H9 (cell line): ENCODE measurements around the gene ADGRA1. TPM values are rescaled to one million over a fixed set of nuclear protein-coding genes. Genes with fewer than 3 reads are reported as not detected.

Experiments used
- DNase-seq: peaks from one replicate; pipeline ENCODE4 v3.0.0-alpha.2; 2017
- H2AFZ ChIP-seq: one replicate; pipeline ENCODE4 v1.6.1; 2013; ENCODE audit warnings: mild to moderate bottlenecking, low read length, control low read depth, moderate library complexity
- H2AK5ac ChIP-seq: 2 replicates; pipeline ENCODE4 v1.6.1; 2013; ENCODE audit warnings: low read length, control low read depth, mixed read lengths; ENCODE audit not compliant: insufficient read length
- H2BK120ac ChIP-seq: one replicate; pipeline ENCODE4 v1.6.1; 2013; ENCODE audit warnings: low read depth, mild to moderate bottlenecking, low read length, control low read depth, inconsistent platforms; ENCODE audit not compliant: poor library complexity, severe bottlenecking
- H2BK12ac ChIP-seq: 2 replicates; pipeline ENCODE4 v1.6.1; 2013; ENCODE audit warnings: low read length, control low read depth, mixed read lengths, low read depth; ENCODE audit not compliant: insufficient read length
- H2BK15ac ChIP-seq: 2 replicates; pipeline ENCODE4 v1.6.1; 2013; ENCODE audit warnings: low read depth, low read length, control low read depth
- H2BK20ac ChIP-seq: one replicate; pipeline ENCODE4 v1.6.1; 2013; ENCODE audit warnings: low read depth, mild to moderate bottlenecking, low read length, control low read depth, inconsistent platforms; ENCODE audit not compliant: poor library complexity, severe bottlenecking
- H2BK5ac ChIP-seq: 2 replicates; pipeline ENCODE4 v1.6.1; 2013; ENCODE audit warnings: low read length, control low read depth, mixed read lengths; ENCODE audit not compliant: insufficient read length
- H3K14ac ChIP-seq: 2 replicates; pipeline ENCODE4 v1.6.1; 2013; ENCODE audit warnings: low read length, control low read depth; ENCODE audit not compliant: insufficient read depth
- H3K18ac ChIP-seq: 2 replicates; pipeline ENCODE4 v1.6.1; 2013; ENCODE audit warnings: low read depth, mild to moderate bottlenecking, mixed read lengths, low read length, control low read depth; ENCODE audit not compliant: insufficient read length
- H3K23ac ChIP-seq: 2 replicates; pipeline ENCODE4 v1.6.1; 2013; ENCODE audit warnings: low read length, control low read depth, mixed read lengths, low read depth; ENCODE audit not compliant: insufficient read length
- H3K23me2 ChIP-seq: 2 replicates; pipeline ENCODE4 v1.6.1; 2013; ENCODE audit warnings: low read depth, mild to moderate bottlenecking, mixed read lengths, low read length, control low read depth; ENCODE audit not compliant: insufficient read length, poor library complexity, severe bottlenecking
- H3K27ac ChIP-seq: 2 replicates; pipeline ENCODE4 v1.5.1; 2013; ENCODE audit warnings: low read length, control low read depth, mixed read lengths, low read depth; ENCODE audit not compliant: insufficient read length
- H3K27me3 ChIP-seq: 2 replicates; pipeline ENCODE4 v1.6.1; 2013; ENCODE audit warnings: low read length, control low read depth, inconsistent platforms; ENCODE audit not compliant: insufficient read depth
- H3K4ac ChIP-seq: 2 replicates; pipeline ENCODE4 v1.6.1; 2013; ENCODE audit warnings: low read depth, mild to moderate bottlenecking, control low read depth, inconsistent platforms, low read length, moderate library complexity
- H3K4me1 ChIP-seq: 2 replicates; pipeline ENCODE4 v1.6.1; 2013; ENCODE audit warnings: low read length, control low read depth, inconsistent platforms; ENCODE audit not compliant: insufficient read depth
- H3K4me2 ChIP-seq: 2 replicates; pipeline ENCODE4 v1.6.1; 2013; ENCODE audit warnings: low read length, control low read depth, mixed read lengths; ENCODE audit not compliant: insufficient read length, insufficient read depth
- H3K56ac ChIP-seq: 2 replicates; pipeline ENCODE4 v1.6.1; 2013; ENCODE audit warnings: low read depth, mild to moderate bottlenecking, mixed read lengths, low read length, control low read depth; ENCODE audit not compliant: insufficient read length
- H3K79me1 ChIP-seq: 2 replicates; pipeline ENCODE4 v1.6.1; 2013; ENCODE audit warnings: low read depth, mild to moderate bottlenecking, moderate library complexity, low read length, control low read depth, inconsistent platforms; ENCODE audit not compliant: insufficient read depth, poor library complexity, severe bottlenecking
- H3K79me2 ChIP-seq: 2 replicates; pipeline ENCODE4 v1.6.1; 2013; ENCODE audit warnings: low read length, control low read depth, inconsistent platforms; ENCODE audit not compliant: insufficient read depth
- H3K9ac ChIP-seq: 2 replicates; pipeline ENCODE4 v1.6.1; 2013; ENCODE audit warnings: low read length, control low read depth, mixed read lengths; ENCODE audit not compliant: insufficient read length; ENCODE audit errors: extremely low read depth
- H3K9me3 ChIP-seq: one replicate; pipeline ENCODE4 v1.6.1; 2013; ENCODE audit warnings: low read depth, low read length, inconsistent platforms; ENCODE audit not compliant: control insufficient read depth
- H3T11ph ChIP-seq: one replicate; pipeline ENCODE4 v1.6.1; 2013; ENCODE audit warnings: mild to moderate bottlenecking, low read length, control low read depth, inconsistent platforms
- H4K20me1 ChIP-seq: one replicate; pipeline ENCODE4 v1.6.1; 2013; ENCODE audit not compliant: control insufficient read depth, insufficient read length, insufficient read depth
- H4K5ac ChIP-seq: 2 replicates; pipeline ENCODE4 v1.6.1; 2013; ENCODE audit warnings: low read depth, mild to moderate bottlenecking, mixed read lengths, low read length, control low read depth; ENCODE audit not compliant: insufficient read length
- H4K8ac ChIP-seq: replicated peaks from 2 replicates; pipeline ENCODE4 v1.6.1; 2013; ENCODE audit warnings: low read length, control low read depth, mixed read lengths, low read depth; ENCODE audit not compliant: insufficient read length
- H4K91ac ChIP-seq: 2 replicates; pipeline ENCODE4 v1.6.1; 2013; ENCODE audit warnings: low read depth, mild to moderate bottlenecking, moderate library complexity, mixed read lengths, low read length, control low read depth; ENCODE audit not compliant: insufficient read length
- H3K27ac Mint-ChIP-seq, 3 experiments: 2 replicates in 2 of 3; 3 replicates in 1 of 3; pipeline ENCODE4 v1.8.0; 2020 to 2021; ENCODE audit warnings: mixed read lengths in 3 of 3, mild to moderate bottlenecking in 1 of 3, moderate library complexity in 1 of 3
- H3K27me3 Mint-ChIP-seq: 2 replicates; pipeline ENCODE4 v1.8.0; 2021; ENCODE audit warnings: low read depth, mild to moderate bottlenecking, moderate library complexity, mixed read lengths
- H3K36me3 Mint-ChIP-seq, 3 experiments: 2 replicates in 2 of 3; 3 replicates in 1 of 3; pipeline ENCODE4 v1.8.0; 2020 to 2021; ENCODE audit warnings: low read depth in 3 of 3, mixed read lengths in 3 of 3; ENCODE audit not compliant: insufficient read depth in 1 of 3
- H3K4me1 Mint-ChIP-seq, 2 experiments: 2 replicates each; pipeline ENCODE4 v1.8.0; 2020; ENCODE audit warnings: mixed read lengths in 2 of 2
- H3K4me3 Mint-ChIP-seq, 2 experiments: 2 replicates in 1 of 2; 3 replicates in 1 of 2; pipeline ENCODE4 v1.8.0; 2020 to 2021; ENCODE audit warnings: mild to moderate bottlenecking in 2 of 2, mixed read lengths in 2 of 2, moderate library complexity in 1 of 2
- H3K9me3 Mint-ChIP-seq, 2 experiments: 2 replicates in 1 of 2; 3 replicates in 1 of 2; pipeline ENCODE4 v1.8.0; 2020; ENCODE audit warnings: mild to moderate bottlenecking in 2 of 2, mixed read lengths in 2 of 2, moderate library complexity in 1 of 2
- CTCF ChIP-seq: fragments of 200-600 bp; sonication (generic); conservative IDR thresholded peaks from 3 replicates; pipeline ENCODE4 v1.8.0; 2021; ENCODE audit warnings: antibody characterized with exemption, mild to moderate bottlenecking
- WGBS: extraction: QIAGEN DNeasy Blood & Tissue Kit; methylation state at CpG from one replicate; pipeline ENCODE4 v1.1.7; 2013; ENCODE audit warnings: missing lambda C conversion rate, low lambda C conversion rate, mixed read lengths; ENCODE audit not compliant: insufficient read length; ENCODE audit errors: extremely low coverage; 5-methylcytosine and 5-hydroxymethylcytosine counted together
- total RNA-seq: library from RNA; stranded (reverse); gene quantifications from 2 replicates; pipeline ENCODE4 v1.2.1, GENCODE V29; 2021

The ADGRA1 gene
- total RNA-seq, 1 experiment from 2014 or later, result 0.11 TPM

DNA sequence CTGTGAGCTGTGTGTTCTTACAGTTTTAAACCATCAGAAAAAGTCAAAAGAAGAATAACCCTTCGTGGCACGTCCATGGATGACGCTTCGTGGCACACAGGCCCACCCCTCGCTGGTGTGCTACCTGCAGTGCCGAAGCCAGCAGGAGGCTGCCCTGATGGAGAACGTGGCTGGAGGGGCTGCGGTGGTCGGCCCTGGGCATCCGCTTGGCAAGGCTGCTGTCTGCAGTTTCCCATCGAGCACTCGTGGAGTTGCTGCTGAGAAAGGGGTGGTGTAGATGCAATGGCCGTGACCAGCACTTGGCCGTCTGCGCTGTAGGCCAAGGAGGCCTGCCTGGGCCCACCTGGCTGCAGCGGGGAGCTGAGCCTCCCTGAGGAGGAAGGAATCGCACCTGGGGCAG lies 3.2 kb upstream of the ADGRA1 start:
- H4K20me1 ChIP-seq, result no peaks in the 10 kb centered on the region
- H3K14ac ChIP-seq, result no peak overlapping the region
- no peaks in the 10 kb centered on the region for H3K9me3 Mint-ChIP-seq
- H4K8ac ChIP-seq, result no peak overlapping the region
- no peaks in the 10 kb centered on the region for H3K79me1 ChIP-seq
- no peak for DNase-seq
- H3K4me2 ChIP-seq, result no peak overlapping the region
- TF ChIP-seq CTCF, result no peak
- no peak overlapping the region for H2BK5ac ChIP-seq
- no peak overlapping the region for H3K27ac ChIP-seq
- no peak overlapping the region for H3K23ac ChIP-seq
- H3K23me2 ChIP-seq, result peaks cover 9% of the 10 kb centered on the region
- H2BK12ac ChIP-seq, result no peak overlapping the region
- H3K27ac Mint-ChIP-seq, result no peak overlapping the region
- peaks cover 14% of the 10 kb centered on the region for H3K27me3 ChIP-seq
- H3K36me3 Mint-ChIP-seq, result no peaks in the 10 kb centered on the region; a peak in 1 of 7 replicates
- no peak overlapping the region for H2AFZ ChIP-seq
- H3K4me1 Mint-ChIP-seq, result peaks cover 2 to 12% of the 10 kb centered on the region in 2 experiments; a peak in 3 of 4 replicates
- no peak overlapping the region for H2BK15ac ChIP-seq
- H3K4me3 Mint-ChIP-seq, result no peak overlapping the region
- H2BK20ac ChIP-seq, result no peak overlapping the region
- WGBS, result no CpG with 5 or more reads among the region's 17 CpGs
- no peak overlapping the region for H2AK5ac ChIP-seq
- no peak overlapping the region for H2BK120ac ChIP-seq
- H3K79me2 ChIP-seq, result no peaks in the 10 kb centered on the region
- H3K9me3 ChIP-seq, result no peaks in the 10 kb centered on the region
- H3K56ac ChIP-seq, result no peak overlapping the region
- no peak overlapping the region for H4K91ac ChIP-seq
- no peaks in the 10 kb centered on the region for H3K4me1 ChIP-seq
- no peak overlapping the region for H3K9ac ChIP-seq
- H3K27me3 Mint-ChIP-seq, result peaks cover 48% of the 10 kb centered on the region
- H4K5ac ChIP-seq, result no peak overlapping the region
- H3T11ph ChIP-seq, result no peak overlapping the region
- no peak overlapping the region for H3K4ac ChIP-seq
- H3K18ac ChIP-seq, result no peak overlapping the region
